NCI-H526 treated with DMSO at 0.1 percent for 48 hours (cell line): Measurements from ENCODE around the gene GPR21.

Source experiments
- DNase-seq: peaks from one replicate; lab custom pipeline; 2025; lab: John Stamatoyannopoulos, UW

GPR21 gene

DNA sequence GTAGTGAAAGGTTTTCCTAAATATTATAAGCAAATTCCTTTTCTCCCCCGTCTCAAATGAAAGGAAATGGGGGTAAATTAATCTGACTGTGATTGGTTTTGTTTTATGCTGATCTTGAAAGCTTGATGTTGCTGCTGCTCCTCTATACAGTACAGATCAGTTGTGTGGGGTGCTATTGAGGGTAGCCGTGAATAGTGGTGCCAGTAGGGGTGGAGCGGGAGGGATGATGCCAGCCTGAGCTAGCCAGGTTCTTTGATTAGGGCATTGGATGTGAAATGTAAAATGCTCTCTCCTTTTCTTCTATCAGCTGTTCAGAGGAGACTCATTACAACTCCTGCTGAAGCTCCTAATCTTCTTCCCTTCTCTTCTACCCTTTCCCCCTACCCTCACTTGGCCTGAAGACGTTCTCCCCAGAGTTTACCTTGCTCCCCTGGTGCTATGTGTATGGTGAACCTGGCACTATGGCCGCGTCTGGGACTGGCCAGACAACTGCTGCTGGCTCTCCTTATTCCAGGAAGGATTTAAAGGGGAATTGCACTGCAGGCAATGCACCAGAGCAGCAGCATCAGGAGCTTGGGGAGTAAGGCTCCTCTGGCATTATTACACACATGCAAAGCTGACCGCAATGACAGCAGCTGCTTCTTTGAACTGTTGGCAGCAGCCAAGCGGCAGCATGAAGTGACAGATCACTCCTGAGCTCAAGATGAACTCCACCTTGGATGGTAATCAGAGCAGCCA lies 566 bp downstream of the GPR21 start:
- DNase-seq = no peak

DNA sequence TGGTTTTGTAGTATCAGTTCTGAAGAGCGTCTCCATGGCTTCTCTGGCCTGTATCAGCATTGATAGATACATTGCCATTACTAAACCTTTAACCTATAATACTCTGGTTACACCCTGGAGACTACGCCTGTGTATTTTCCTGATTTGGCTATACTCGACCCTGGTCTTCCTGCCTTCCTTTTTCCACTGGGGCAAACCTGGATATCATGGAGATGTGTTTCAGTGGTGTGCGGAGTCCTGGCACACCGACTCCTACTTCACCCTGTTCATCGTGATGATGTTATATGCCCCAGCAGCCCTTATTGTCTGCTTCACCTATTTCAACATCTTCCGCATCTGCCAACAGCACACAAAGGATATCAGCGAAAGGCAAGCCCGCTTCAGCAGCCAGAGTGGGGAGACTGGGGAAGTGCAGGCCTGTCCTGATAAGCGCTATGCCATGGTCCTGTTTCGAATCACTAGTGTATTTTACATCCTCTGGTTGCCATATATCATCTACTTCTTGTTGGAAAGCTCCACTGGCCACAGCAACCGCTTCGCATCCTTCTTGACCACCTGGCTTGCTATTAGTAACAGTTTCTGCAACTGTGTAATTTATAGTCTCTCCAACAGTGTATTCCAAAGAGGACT lies 1.5 kb downstream of the GPR21 start:
- no peak for DNase-seq

DNA sequence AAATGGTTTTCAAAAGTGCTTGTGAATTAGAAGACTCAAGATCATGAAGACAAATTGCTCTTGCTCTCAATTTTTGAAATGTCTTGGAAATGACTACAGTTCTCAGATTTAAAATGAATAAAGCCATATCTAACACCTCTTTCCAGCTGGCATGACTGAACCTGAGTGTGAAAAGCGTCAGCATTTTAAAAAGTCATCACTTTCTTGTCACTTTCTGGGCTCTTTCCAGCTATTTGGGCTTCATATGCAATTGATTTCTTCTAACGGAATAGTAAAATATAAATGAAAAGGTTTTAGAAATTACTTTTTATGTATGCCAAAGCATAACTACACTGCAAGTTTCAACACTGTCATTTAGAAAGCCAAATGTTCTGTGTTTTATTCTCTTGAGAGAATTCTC lies 2.3 kb downstream of the GPR21 start:
- DNase-seq = no peak

DNA sequence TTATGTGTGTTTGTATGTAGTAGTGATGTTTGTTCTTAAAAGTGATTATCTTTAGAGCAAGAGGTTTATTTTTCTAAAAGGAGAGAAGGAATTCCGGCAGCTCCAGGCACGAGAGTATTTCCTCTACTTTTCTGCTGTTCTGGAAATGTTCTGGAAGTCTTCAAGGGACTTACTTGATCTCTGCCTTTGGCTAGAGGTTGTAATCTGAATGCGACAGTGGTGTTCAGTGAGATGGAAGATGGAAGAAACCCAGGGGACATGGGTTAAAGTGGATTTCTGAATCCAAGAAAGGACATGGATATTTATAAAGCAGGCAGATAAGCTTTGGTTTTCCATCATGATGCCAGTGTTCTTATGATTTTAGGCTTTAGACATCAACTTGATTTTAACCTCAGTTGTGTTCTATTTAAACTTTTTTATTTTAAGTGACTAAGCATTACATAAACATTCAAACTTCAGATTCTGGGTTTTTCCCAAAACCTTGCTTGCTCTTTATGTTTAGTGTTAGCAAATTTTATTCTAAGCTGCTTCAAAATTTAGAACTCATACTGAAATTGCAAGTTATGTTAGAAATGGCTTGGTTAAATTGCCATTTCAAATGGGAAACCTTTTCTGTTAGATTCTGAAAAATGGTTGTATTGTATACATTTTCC lies 3.6 kb downstream of the GPR21 start:
- DNase-seq = no peak

DNA sequence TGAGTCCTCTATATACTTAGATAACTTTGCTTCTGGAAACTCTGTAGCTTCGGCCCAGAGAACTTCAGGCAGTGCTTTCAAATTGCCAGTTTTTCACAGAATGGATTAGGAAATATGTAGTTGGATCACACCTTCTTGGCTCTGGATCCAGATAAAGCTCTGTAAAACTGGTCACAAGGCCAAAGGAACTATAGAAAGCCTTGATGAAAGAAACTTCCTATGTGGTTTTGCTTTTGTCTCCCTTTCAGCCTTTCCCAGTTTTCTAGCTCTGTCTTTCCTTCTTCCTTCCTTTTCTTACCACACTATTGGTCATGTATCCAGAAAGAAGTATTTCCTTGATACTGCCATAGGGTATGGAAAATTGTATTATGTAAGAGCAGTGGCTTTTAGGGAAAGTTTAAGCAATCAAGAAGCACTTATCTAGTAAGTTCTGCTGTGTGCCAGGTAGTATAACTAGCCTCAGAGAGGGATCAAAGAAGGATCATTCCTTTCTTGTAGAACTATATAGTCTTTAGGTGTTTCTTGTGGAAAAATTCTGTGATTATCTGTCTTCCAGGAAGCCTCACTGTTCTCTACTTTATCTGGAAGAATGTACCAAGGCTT lies 6.3 kb downstream of the GPR21 start:
- no peak for DNase-seq

DNA sequence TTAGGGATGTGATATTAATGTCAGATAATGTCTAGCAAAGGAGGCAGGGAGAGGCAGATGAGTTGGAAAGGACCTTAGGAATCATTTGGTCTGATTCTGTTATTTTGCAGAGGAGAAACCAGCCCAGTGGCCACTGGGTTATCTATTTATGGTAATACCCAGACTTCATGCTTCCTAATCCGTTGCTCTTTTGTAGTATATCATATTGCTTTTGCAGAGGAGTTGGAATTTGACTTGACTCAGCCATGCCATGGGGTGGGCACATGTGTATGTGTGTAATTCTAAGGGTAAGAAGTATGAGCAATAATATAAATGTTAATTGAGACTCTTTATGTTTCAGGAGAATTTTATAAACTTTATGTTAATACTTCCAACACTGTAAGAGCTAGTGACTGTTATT lies 7.3 kb downstream of the GPR21 start:
- DNase-seq = no peak

DNA sequence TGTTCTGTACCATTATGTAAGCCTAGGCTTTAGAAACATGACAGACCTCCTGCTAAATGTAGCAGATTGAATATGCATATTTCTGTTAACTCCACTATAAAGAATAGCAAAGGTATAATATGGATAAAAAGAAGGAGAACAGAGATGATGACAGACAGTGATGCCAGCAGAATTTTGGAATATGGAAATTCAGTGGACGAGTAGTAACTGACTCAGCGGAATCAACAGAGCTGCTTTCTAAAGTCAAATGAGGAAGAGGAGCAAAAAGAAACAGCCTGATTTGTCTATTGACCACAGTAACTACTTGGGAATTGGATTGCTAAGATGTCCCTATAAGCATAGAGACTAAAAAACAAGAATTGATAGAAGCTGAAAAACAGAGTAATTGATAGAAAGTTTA lies 8.0 kb downstream of the GPR21 start:
- DNase-seq = no peak

DNA sequence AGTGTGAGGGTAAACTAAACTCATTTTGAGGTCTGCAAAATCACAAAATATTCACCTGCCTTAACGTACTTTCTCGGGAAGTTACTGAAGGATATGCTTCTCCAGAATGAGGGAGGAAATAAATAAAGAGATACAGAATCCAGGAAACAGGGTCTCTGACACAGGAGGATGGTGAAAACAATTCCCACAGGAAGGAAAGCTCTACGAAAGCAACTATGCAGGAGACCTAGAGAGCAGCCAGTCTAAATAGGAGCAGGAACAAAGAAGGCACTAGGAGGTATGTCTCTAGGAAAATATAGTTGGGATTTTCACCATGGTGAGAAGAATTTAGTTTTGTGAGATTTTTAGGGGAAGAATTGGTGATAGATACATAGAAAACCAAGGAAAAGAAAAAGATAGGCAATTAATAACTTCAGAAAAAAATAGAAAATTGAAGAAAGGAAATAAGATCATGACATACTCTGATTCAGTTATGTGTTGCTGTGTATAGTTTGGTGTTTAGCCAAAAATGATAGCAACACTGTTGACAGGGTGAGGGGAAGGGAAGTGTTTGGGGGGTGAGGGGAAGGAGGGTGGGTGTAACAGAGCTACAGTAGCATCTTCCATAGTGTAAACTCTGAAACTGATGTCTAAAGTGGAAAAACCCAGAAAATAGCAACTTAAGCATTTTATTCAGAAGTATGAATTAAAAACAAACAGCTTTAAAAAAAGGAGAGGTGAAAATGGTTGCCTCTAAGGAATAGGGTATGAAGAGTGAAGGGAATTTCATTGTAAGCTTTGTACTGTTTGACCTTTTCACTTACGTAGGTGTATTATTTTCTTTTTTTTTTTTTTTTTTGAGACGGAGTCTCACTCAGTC lies 9.8 kb downstream of the GPR21 start:
- DNase-seq = no peak

DNA sequence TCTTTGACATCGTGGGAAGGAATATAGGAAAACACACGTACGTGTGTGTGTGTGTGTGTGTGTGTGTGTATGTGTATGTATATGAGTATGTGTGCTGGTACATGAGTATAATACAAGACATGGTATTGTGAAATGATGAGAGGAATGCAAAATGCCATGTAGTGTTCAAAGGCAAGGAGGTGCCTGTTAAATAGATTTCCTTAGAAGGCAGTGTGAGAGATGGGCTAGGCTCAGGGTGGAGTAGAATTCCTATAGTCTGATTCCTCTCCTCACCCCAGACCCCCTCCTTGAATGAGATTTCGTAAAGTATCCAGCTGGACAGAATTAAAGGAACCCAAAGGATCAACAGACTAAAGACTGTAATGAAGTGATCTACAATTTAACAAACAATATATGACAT lies 11.1 kb downstream of the GPR21 start:
- DNase-seq = no peak

DNA sequence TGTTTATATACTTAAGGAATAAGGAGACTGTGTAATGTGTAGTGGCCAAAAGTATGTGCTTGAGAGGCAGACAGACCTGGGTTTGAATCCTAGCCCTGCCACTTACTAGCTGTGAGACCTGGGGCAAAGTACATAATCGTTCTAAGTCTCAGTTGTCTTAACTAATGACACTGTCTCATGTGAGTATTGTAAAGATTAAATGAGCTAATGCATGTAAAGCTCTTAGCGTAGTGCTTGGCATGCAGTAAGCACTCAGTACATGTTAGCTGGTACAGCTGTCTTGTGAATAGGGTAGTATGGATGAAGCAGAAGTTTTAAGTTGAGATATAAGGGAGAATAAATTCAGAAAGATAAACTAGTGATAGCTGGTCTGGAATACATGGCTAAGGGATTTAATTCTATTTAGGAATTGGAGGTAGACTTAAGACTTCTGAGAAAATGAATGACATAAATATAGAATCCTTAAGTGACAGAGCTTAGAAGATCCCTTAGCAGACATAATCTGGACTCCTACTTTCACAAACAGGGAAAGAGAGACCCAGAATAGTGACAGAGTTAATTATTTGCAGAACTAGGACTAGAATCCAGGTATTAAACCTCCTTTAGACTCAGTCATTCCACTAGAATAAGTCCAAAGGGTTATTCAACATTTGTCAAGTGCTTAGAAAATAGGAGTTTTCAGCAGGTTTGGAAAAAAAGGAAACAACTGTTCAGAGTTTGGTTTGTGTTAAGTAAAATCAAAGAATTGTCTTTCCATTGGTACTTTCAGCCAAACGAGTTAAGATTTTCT lies 13.1 kb downstream of the GPR21 start:
- DNase-seq = no peak

DNA sequence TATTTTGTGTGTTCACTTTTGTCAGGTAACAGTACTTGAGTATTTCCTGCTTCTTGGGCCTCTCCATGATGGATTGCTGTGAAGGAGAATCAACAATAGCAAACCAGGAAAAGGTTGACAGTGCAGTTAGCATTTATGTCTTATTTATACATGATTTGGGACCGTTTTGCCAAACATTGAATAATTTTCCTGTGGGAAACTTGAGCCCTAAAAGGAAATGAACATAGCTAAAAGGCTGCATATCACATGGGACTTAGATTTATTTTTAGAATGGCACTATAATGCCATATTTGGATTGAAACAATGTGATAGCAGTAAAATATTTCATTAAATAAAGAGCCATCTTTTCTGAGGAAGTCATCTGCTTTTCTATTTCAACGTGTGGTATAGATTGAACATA lies 15.3 kb downstream of the GPR21 start:
- no peak for DNase-seq

DNA sequence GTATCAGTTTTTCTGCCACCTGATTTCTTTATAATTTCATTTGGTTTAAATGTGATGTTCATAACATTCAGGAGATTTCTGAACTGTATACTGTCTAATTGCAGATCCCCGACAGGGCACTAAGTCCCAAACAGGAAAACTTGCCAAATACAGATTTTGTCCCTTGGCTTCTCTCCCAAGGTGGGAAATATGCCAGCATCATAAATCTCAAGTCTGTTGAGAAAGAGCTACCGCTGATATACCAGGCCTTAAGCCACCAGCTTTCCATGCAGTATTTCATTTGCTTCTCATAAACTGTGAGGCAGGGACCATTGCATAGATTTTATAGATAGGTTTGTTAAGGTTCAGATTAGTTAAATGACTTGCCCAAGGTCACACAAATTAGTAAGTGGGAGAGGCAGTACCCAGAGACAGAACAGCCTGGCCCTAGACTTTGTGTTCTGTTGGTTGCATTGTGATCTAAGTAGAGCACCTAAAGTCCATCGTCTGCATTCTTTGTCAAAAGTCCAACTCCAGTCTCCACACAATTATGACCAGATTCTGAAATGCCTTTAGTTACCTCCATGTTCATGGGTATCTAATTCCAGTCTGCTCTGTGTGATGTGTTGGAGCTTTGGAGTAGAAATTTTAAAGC lies 16.2 kb downstream of the GPR21 start:
- DNase-seq = no peak

DNA sequence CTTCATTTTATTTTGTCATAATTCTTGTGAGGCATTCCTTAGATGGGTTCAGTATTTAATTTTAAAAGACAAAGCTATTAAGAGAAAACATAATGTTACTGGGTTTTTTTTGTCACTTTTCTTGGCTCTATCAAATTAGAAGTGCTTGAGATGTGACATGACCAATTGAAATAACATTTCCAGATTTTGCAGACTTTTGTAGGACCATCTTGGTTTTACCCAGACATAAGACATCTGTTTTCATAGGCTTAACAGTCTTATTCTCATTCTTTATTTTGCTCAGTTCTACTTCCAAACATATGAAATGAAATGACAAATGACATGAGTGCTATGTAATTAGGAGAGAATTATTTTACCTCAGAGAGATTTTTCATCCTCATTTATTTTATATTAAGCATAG lies 19.6 kb downstream of the GPR21 start:
- no peak for DNase-seq

DNA sequence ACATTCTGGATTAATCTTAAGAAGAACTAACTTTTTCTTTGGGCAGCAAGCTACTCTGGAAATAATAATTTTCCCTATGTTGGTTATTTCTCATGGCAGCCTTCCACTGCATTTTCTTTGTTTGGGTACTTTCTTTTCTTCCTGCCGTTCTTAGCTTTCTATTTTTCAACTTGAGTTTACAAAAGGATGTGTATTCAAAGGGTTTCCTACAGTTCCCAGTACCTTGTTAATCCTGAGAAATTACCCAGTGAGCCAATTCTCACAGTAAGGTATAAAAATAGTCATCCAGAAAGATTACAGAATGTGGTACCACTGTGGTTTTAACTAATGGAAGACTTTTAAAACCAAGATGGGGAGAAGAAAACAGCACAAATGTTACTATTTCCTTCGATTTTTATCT lies 20.2 kb downstream of the GPR21 start:
- no peak for DNase-seq

DNA sequence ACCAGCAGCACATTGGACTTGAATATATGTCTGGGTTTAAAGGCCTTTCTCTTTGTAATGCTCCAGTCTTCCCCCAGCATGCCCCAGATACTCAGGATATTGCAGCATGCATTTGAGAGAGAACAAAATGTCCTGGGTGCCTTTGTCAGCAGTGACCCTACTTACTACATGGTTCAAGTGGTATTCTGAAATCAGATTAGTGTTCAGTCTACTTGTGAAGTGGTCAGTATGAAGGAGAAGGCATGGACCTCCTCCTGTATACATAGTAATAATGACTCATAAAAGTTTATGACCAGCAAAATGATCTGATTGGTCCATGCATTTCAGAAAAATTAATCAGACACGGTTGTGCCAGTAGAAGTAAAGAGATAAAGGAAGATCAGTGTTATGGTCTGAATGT lies 25.4 kb downstream of the GPR21 start:
- no peak for DNase-seq

DNA sequence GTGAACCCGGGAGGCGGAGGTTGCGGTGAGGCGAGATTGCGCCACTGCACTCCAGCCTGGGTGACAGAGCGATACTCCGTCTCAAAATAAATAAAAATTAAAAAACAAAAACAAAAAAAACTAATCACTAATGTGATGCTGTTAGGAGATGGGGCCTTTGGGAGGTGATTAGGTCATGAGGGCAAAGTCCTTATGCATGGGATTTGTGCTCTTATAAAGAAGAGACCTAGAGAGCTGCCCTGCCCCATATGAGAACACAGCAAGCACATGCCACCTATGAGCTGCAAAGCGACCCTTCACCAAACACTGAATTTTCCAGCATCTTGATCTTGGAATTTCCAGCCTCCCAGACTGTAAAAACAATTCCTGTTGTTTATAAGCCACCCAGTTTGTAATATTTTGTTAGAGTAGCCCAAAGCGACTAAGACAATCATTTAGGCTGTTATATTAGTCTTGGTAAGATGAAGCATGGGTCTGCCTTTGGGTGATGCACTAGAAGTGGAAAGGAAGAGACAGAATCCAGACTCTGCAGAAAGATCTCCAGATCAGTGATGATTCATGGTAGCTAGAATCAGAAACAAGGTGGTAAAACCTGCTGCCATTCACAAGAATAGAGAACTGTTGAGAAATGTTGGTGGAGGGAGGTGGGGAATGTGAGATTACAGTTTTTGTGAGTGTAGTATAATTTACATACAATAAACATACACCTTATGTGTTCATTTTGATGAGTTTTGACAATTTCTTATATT lies 26.2 kb downstream of the GPR21 start:
- no peak for DNase-seq

DNA sequence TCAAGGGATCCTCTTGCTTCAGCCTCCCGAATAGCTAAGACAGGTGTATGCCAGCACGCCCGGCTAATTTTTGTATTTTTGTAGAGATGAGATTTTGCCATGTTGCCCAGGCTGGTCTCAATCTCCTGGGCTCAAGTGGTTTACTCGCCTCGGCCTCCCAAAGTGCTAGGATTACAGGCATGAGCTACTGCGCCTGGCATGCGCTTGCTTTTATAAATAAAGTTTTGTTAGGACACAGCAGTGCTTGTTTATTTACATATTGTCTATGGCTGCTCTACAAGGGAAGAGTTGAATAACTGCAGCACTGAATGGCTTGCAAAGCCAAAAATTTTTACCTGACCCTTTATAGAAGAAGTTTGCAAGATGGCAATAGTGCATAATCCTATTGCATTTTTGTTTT lies 27.7 kb downstream of the GPR21 start:
- no peak for DNase-seq

DNA sequence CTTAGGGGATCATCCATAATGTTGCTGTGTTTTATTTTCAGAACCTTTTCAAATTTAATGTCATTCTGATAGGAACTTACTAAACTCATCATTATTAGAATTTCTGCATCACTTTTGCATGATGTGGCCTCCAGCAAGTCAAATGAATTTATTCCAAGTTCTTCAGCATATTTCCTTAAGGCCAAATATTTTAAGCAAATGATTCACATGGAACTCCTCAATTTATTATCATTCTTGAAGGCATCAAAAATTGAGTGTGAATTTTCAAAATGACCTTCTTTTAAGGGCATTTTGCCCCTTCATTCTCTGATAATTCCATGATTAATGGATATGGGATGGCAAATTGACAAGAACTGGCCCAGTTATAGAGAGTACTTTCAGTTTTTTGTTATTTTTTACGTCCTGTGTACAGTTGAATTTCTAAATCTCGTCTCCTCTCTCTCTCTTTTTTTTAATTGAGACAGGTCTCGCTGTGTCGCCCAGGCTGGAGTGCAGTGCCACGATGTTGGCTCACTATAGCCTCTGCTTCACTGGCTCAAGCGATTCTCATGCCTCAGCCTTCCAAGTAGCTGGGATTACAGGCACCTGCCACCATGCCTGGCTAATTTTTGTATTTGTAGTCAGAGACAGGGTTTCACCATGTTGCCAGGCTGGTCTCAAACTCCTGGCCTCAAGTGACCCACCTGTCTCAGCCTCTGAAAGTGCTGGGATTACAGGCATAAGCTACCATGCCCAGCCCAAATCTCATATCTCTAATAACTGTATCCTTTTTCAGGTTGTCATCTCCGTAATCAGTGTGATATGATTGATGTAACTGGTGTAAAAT lies 29.1 kb downstream of the GPR21 start:
- no peak for DNase-seq

DNA sequence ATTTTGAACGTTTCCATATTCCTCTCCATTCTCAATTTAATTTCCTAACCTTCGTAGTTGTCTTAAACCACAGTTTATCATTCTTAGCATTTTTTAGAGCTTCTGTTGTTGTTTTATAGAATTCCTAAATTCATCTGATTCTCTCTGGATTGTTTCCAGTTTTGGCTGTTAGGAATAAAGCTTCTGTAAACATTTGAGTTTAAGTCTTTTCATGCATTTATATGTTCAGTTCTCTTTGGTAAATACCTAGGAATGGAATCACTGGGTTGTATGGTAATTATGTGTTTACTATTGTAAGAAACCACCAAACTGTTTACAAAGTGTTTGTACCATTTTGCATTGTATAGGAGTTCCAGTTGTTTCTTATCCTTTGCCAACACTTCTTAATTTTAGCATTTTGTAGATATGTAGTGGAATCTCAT lies 29.7 kb downstream of the GPR21 start:
- no peak for DNase-seq
